C4-2B (cell line): ENCODE measurements around the gene ZDHHC18.
"Not testable (repeated sequence)": the region's sequence is repeated elsewhere in the genome, so short reads cannot be mapped to it uniquely, and the experiment has no call there.

Experiments used
- H3K27ac ChIP-seq: fragments of 450-650 bp; 2 replicates; pipeline ENCODE4 v1.5.1; 2017
- CTCF ChIP-seq: fragments of 450-650 bp; conservative IDR thresholded peaks from 2 replicates; pipeline ENCODE4 v1.5.1; 2017; ENCODE audit warnings: mild to moderate bottlenecking
- ZFX ChIP-seq: fragments of 450-650 bp; IDR thresholded peaks from 2 replicates; pipeline ENCODE4 v1.6.1; 2017

Gene ZDHHC18

DNA sequence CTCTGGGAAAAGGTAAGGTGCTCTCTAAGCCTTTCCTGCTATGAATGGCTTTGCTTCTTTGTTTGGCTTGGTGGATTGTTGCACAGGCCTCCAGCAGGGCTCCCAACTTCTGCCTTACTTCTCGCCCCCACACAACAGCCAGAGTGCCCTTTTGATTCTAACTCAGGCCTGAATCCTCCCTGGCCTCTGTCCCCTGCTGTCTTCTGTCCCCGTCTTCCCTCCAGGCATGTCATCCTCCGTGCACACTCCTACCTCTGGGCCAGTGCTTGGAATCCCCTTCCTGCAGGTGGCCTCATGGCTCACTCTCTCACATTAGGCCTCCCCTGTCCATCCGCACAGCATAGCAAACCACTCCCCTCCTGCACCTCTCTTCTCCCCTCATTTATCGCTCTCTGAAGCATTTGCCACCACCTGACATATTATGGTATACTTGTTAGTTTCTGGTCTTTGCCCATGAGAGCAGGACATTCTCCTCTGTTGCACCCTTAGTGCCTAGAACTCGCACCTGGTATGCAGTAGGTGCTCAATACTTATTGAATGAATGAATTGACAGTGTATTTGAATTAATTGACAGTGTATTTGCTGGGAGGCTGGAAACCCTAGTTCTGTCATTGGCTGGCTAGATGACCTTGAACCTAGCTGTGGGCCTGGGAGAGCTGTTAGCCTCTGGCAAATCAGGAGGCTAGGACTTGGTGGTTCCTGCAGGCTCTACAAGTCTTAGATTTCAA, 2.9 kb downstream of the ZDHHC18 start:
- TF ChIP-seq CTCF: no peak
- no peak overlapping the region for H3K27ac ChIP-seq

DNA sequence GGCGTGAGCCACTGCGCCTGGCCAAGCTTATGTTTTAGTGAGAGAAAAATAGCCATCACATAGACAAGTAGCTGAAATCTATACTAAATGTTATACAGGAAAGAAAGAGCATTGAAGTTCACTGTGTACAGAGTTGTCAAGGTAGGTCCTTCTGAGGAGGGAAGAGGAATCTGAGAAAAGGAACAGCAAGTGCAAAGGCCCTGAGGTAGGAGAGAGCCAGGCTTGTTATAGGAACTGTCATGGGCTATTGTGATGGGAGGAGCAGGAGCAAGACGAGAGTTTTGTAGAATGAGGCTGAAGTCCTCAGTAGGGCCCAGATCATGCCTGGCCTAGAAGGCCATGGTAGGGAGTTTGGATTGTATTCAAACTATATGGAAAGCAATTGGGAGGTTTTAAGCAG, 4.6 kb downstream of the ZDHHC18 start:
- H3K27ac ChIP-seq: no peak overlapping the region
- TF ChIP-seq ZFX: no peak
- TF ChIP-seq CTCF: no peak

- TF ChIP-seq ZFX: no peak
- H3K27ac ChIP-seq: no peak overlapping the region
Measured at GRCh38 chr1:26831546-26832248, 5.2 kb downstream of the ZDHHC18 start.

- no peak overlapping the region for H3K27ac ChIP-seq
- TF ChIP-seq CTCF (no peak), ZFX (no peak)
Measured at GRCh38 chr1:26832249-26832960, 5.9 kb downstream of the ZDHHC18 start.

GRCh38 chr1:26833432-26834405, 7.2 kb downstream of the ZDHHC18 start:
- TF ChIP-seq ZFX (no peak), CTCF (no peak)
- no peak overlapping the region for H3K27ac ChIP-seq

- not testable (repeated sequence) for H3K27ac ChIP-seq
Measured at GRCh38 chr1:26837665-26838064, 11.2 kb downstream of the ZDHHC18 start.

DNA sequence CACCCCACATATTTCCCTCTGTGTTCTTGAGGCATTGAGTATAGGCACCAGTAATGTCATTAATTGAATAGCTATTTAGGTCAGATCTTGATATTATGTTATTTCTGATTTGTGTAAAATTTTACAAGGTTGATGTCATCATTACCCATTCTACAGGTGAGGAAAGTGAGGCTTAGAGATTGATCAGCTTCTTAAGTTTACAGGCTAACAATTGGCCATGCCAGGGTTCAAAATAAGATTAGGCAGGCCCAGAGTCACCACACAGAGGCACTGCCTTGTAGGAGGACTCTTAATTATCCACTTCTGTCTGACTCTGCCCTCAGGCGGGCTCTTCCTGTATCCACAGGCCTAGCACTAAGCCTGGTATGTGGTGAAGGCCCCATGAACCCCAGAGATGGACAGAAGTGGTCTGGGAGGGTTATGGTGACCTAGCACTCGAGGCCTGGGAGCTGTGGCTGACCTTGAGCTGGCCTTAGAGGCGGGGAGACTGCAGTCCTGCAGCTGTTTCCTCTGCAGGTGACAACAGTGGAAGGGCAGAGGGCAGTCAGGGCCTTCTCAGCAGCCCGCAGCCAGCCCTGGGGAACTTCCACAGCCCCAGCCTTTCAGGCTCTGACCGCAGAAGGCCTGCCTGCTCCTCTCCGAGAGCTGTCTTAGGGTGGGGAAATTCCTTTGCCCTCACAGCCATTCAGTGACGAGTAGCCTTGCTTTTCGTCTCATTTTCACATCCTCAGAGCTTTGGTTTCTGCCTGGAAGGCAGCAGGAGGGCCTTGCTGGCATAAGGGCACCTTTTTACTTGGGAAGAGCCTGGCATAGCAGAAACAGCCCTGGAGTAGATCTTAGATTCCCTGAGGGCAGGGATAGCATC, 12.2 kb downstream of the ZDHHC18 start:
- H3K27ac ChIP-seq: no peak overlapping the region
- TF ChIP-seq ZFX (no peak), CTCF (no peak)
